Stimulated activated naive CD4-positive, alpha-beta T cell (primary cell): Measurements from ENCODE around the gene GH2.
"Not testable (repeated sequence)": the region's sequence is repeated elsewhere in the genome, so short reads cannot be mapped to it uniquely, and the experiment has no call there.

Experiments
- DNase-seq, 6 experiments: peaks; one replicate each; lab custom pipeline; 2025; lab: John Stamatoyannopoulos, UW

GH2 gene

GRCh38 chr17:63874061-63874626, 7.6 kb downstream of the GH2 start:
- not testable (repeated sequence) for DNase-seq

- DNase-seq = not testable (repeated sequence)
Observed at GRCh38 chr17:63873577-63873976, 8.2 kb downstream of the GH2 start, which contains the start of gene CSH2. TSS of gene CSH2 (minus strand) at chr17:63873677. CDS start at chr17:63873614, 63 bp downstream.

GRCh38 chr17:63871646-63872365, 9.9 kb downstream of the GH2 start:
- not testable (repeated sequence) for DNase-seq

- DNase-seq = not testable (repeated sequence)
Observed at GRCh38 chr17:63870292-63870665, 11.5 kb downstream of the GH2 start.

- DNase-seq = not testable (repeated sequence)
Observed at GRCh38 chr17:63869491-63870291, 12.1 kb downstream of the GH2 start.

- DNase-seq = not testable (repeated sequence)
Observed at GRCh38 chr17:63866625-63867024, 15.1 kb downstream of the GH2 start.

GRCh38 chr17:63859257-63859656, 22.5 kb downstream of the GH2 start:
- DNase-seq = no peak

- not testable (repeated sequence) for DNase-seq
Observed at GRCh38 chr17:63856425-63856824, 25.3 kb downstream of the GH2 start.

GRCh38 chr17:63855185-63855584, 26.6 kb downstream of the GH2 start:
- DNase-seq = no peak

- DNase-seq = no peak
Observed at GRCh38 chr17:63854709-63855108, 27.0 kb downstream of the GH2 start.

GRCh38 chr17:63853260-63853659, 28.5 kb downstream of the GH2 start:
- no peak for DNase-seq

- DNase-seq = no peak
Observed at GRCh38 chr17:63850401-63850800, 31.3 kb downstream of the GH2 start.

- peak; percentile 85 to 95 (median 91) for DNase-seq
Observed at GRCh38 chr17:63848834-63849689, 32.7 kb downstream of the GH2 start.

- DNase-seq = no peak
Observed at GRCh38 chr17:63847525-63848249, 34.1 kb downstream of the GH2 start.

- no peak for DNase-seq
Observed at GRCh38 chr17:63845509-63845908, 36.2 kb downstream of the GH2 start.

- no peak for DNase-seq
Observed at GRCh38 chr17:63843910-63844677, 37.6 kb downstream of the GH2 start.

GRCh38 chr17:63843387-63843888, 38.3 kb downstream of the GH2 start:
- peak in 5 of 6 experiments; percentile 28 to 64 (median 47) for DNase-seq

GRCh38 chr17:63842540-63843386, 39.0 kb downstream of the GH2 start, which contains the start of gene SMARCD2:
TSS of gene SMARCD2 (minus strand) at chr17:63842685. CDS start at chr17:63842674, 11 bp downstream.
- DNase-seq = peak; percentile 97 to 99 (median 98)

- peak in 2 of 6 experiments; percentile 45 to 59 for DNase-seq
Observed at GRCh38 chr17:63842173-63842539, 39.6 kb downstream of the GH2 start.
